HCT116 (cell line): ENCODE measurements around the gene SLC6A8. TPM values are rescaled to one million over a fixed set of nuclear protein-coding genes. Genes with fewer than 3 reads are reported as not detected.

ENCODE experiments used
- ATAC-seq: fragments of 200-7000 bp; cut with Tn5 transposase; 2 replicates; pipeline ENCODE4 v1.9.1; 2020; ENCODE audit warnings: mild to moderate bottlenecking, moderate library complexity
- BruUV-seq: library from RNA; stranded (reverse); fragments of 400-500 nt; replicated peaks from 2 replicates; lab custom pipeline; 2021; lab: Mats Ljungman, UMichigan
- CTCF ChIA-PET: fragments of 300-600 bp; sonication (Branson Sonifier 250); formaldehyde crosslinking; loops from one replicate; lab custom pipeline; 2021; ENCODE audit warnings: antibody characterized with exemption; lab: Charles Lee
- POLR2A ChIA-PET: fragments of 300-600, 350-600 bp; sonication (Branson Sonifier 250); formaldehyde crosslinking; loops from one replicate; lab custom pipeline; 2021; ENCODE audit warnings: antibody characterized with exemption; lab: Charles Lee
- RAD21 ChIA-PET, 2 experiments: fragments of 300-600 bp; sonication (Branson Sonifier 250); formaldehyde crosslinking; loops; one replicate each; lab custom pipeline; 2023; ENCODE audit warnings: low total read pairs in 2 of 2; ENCODE audit not compliant: uncharacterized antibody in 2 of 2, unreplicated experiment in 2 of 2, low non-redundant PET in 1 of 2; lab: Charles Lee
- DNase-seq: peaks from one replicate; pipeline ENCODE4 v3.0.0-alpha.2; 2010; ENCODE audit warnings: low read depth, low spot score
- H2AFZ ChIP-seq: fragments of 200-600 bp; shearing (Covaris generic), sonication (generic); 2 replicates; pipeline ENCODE4 v1.6.1; 2017; ENCODE audit warnings: low read depth, mixed run types, mixed read lengths, antibody characterized with exemption, low read length; ENCODE audit not compliant: poor library complexity, severe bottlenecking
- H3K27ac ChIP-seq: 2 replicates; pipeline ENCODE4 v1.5.1; 2012; ENCODE audit warnings: low read depth, low read length
- H3K27me3 ChIP-seq: fragments of 200-600 bp; sonication (generic); 2 replicates; pipeline ENCODE4 v1.6.1; 2016; ENCODE audit warnings: mixed run types, low read length, mixed read lengths; ENCODE audit not compliant: insufficient read depth
- H3K36me3 ChIP-seq, 2 experiments: fragments of 200-500 bp in 1 of 2; fragments of 200-600 bp in 1 of 2; sonication (Bioruptor generic) in 1 of 2; sonication (generic) in 1 of 2; 2 replicates each; pipeline versions ENCODE4 v1.5.1 to v1.6.1; 2014 to 2016; ENCODE audit warnings: low read length in 2 of 2, inconsistent platforms in 1 of 2, mixed read lengths in 1 of 2, mixed run types in 1 of 2; ENCODE audit not compliant: insufficient read depth in 2 of 2, control insufficient read depth in 1 of 2
- H3K4me1 ChIP-seq, 2 experiments: fragments of 200-600 bp in 1 of 2; sonication (generic) in 1 of 2; 2 replicates each; pipeline versions ENCODE4 v1.5.1 to v1.6.1; 2012 to 2017; ENCODE audit warnings: low read length in 2 of 2, inconsistent platforms in 1 of 2, mild to moderate bottlenecking in 1 of 2, mixed read lengths in 1 of 2, mixed run types in 1 of 2, moderate library complexity in 1 of 2; ENCODE audit not compliant: insufficient read depth in 2 of 2, control insufficient read depth in 1 of 2
- H3K4me2 ChIP-seq: fragments of 200-600 bp; sonication (generic); 2 replicates; pipeline ENCODE4 v1.6.1; 2017; ENCODE audit warnings: mixed run types, low read length, mixed read lengths
- H3K4me3 ChIP-seq, 2 experiments: fragments of 200-600 bp in 1 of 2; sonication (generic) in 1 of 2; replicated peaks in 1 of 2; 2 replicates each; pipeline ENCODE4 v1.5.1; 2011 to 2016; ENCODE audit warnings: low read length in 2 of 2, control low read depth in 1 of 2, low read depth in 1 of 2, mild to moderate bottlenecking in 1 of 2, mixed read lengths in 1 of 2, mixed run types in 1 of 2
- H3K79me2 ChIP-seq: fragments of 200-600 bp; sonication (generic); 2 replicates; pipeline ENCODE4 v1.6.1; 2017; ENCODE audit warnings: mild to moderate bottlenecking, mixed run types, low read length, moderate library complexity, mixed read lengths; ENCODE audit not compliant: insufficient read depth
- H3K9ac ChIP-seq: fragments of 200-600 bp; sonication (generic); 2 replicates; pipeline ENCODE4 v1.6.1; 2016; ENCODE audit warnings: low read length, mixed read lengths
- H3K9me2 ChIP-seq: fragments of 200-600 bp; sonication (generic), shearing (Covaris generic); 2 replicates; pipeline ENCODE4 v1.6.1; 2017; ENCODE audit warnings: mixed run types, mild to moderate bottlenecking, moderate library complexity; ENCODE audit not compliant: insufficient read depth
- H3K9me3 ChIP-seq, 2 experiments: fragments of 200-500 bp in 1 of 2; fragments of 200-600 bp in 1 of 2; sonication (Bioruptor generic) in 1 of 2; sonication (generic) in 1 of 2; 2 replicates each; pipeline ENCODE4 v1.6.1; 2014 to 2017; ENCODE audit warnings: low read length in 2 of 2, mixed read lengths in 2 of 2, inconsistent platforms in 1 of 2, low read depth in 1 of 2, mild to moderate bottlenecking in 1 of 2, mixed run types in 1 of 2, moderate library complexity in 1 of 2; ENCODE audit not compliant: control insufficient read depth in 1 of 2, insufficient read depth in 1 of 2
- H4K20me1 ChIP-seq: fragments of 200-600 bp; sonication (generic), shearing (Covaris generic); 2 replicates; pipeline ENCODE4 v1.6.1; 2017; ENCODE audit warnings: mixed run types, mild to moderate bottlenecking, moderate library complexity; ENCODE audit not compliant: insufficient read depth
- ATF3 ChIP-seq: IDR thresholded peaks from 2 replicates; pipeline ENCODE4 v1.6.1; 2012
- CBX3 ChIP-seq: IDR thresholded peaks from 2 replicates; pipeline ENCODE4 v1.6.1; 2012; ENCODE audit warnings: low read depth
- CEBPB ChIP-seq: IDR thresholded peaks from 2 replicates; pipeline ENCODE4 v1.6.1; 2012; ENCODE audit warnings: low read depth
- CTCF ChIP-seq, 3 experiments: fragments of 200-600 bp in 1 of 3; sonication (generic) in 1 of 3; IDR thresholded peaks in 2 of 3; conservative IDR thresholded peaks in 1 of 3; 2 replicates each; pipeline ENCODE4 v1.5.1; 2012 to 2017; ENCODE audit warnings: low read depth in 2 of 3, low read length in 2 of 3, antibody characterized with exemption in 1 of 3, borderline replicate concordance in 1 of 3, control low read depth in 1 of 3, mild to moderate bottlenecking in 1 of 3, mixed read lengths in 1 of 3, mixed run types in 1 of 3, moderate library complexity in 1 of 3; ENCODE audit not compliant: insufficient read depth in 1 of 3
- EZH2phosphoT487 ChIP-seq: fragments of 200-600 bp; IDR thresholded peaks from 2 replicates; pipeline ENCODE4 v1.6.1; 2018; ENCODE audit warnings: antibody characterized with exemption, borderline replicate concordance
- FOSL1 ChIP-seq: IDR thresholded peaks from 2 replicates; pipeline ENCODE4 v1.6.1; 2012; ENCODE audit warnings: low read depth
- MAX ChIP-seq: IDR thresholded peaks from 2 replicates; pipeline ENCODE4 v1.6.1; 2012
- POLR2A ChIP-seq: IDR thresholded peaks from 2 replicates; pipeline ENCODE4 v1.7.0; 2011; ENCODE audit warnings: borderline replicate concordance; ENCODE audit not compliant: insufficient read depth, insufficient read length; ENCODE audit errors: extremely low read depth
- POLR2AphosphoS5 ChIP-seq: IDR thresholded peaks from 2 replicates; pipeline ENCODE4 v1.6.1; 2011; ENCODE audit warnings: mild to moderate bottlenecking, low read depth, low read length, moderate library complexity
- RAD21 ChIP-seq: IDR thresholded peaks from 2 replicates; pipeline ENCODE4 v1.6.1; 2012; ENCODE audit warnings: low read depth, mild to moderate bottlenecking
- SIN3A ChIP-seq: IDR thresholded peaks from 2 replicates; pipeline ENCODE4 v1.6.1; 2012; ENCODE audit warnings: low read depth
- SP1 ChIP-seq: IDR thresholded peaks from 2 replicates; pipeline ENCODE4 v1.6.1; 2012; ENCODE audit warnings: low read depth
- SRF ChIP-seq: IDR thresholded peaks from 2 replicates; pipeline ENCODE4 v1.6.1; 2012; ENCODE audit warnings: low read depth
- YY1 ChIP-seq: IDR thresholded peaks from 2 replicates; pipeline ENCODE4 v1.6.1; 2011; ENCODE audit warnings: low read length, low read depth, moderate library complexity, mild to moderate bottlenecking; ENCODE audit not compliant: insufficient replicate concordance; ENCODE audit errors: extremely low read depth
- ZBTB33 ChIP-seq: IDR thresholded peaks from 2 replicates; pipeline ENCODE4 v1.6.1; 2011; ENCODE audit warnings: mild to moderate bottlenecking, low read length, moderate library complexity; ENCODE audit not compliant: insufficient replicate concordance; ENCODE audit errors: extremely low read depth
- ZNF274 ChIP-seq: fragments of 200-500 bp; sonication (Bioruptor generic); IDR thresholded peaks from 2 replicates; pipeline ENCODE4 v1.6.1; 2014; ENCODE audit warnings: mild to moderate bottlenecking, low read depth, low read length, inconsistent platforms
- intact Hi-C: fragments of 100-400 bp; cut with micrococcal nuclease; formaldehyde crosslinking; loops from 2 replicates; pipeline ENCODE4 v1.10.0; 2022
- total RNA-seq: library from RNA; stranded (reverse); gene quantifications from one replicate; pipeline ENCODE4 v1.2.1, GENCODE V29; 2021; ENCODE audit not compliant: unreplicated experiment

The SLC6A8 gene
- total RNA-seq, 1 experiment from 2014 or later, result 101 TPM

- TF ChIP-seq SIN3A, result no peak
- no peak for TF ChIP-seq POLR2AphosphoS5
- no peak for TF ChIP-seq POLR2A
- no peak for TF ChIP-seq YY1
- no peak for TF ChIP-seq RAD21
- TF ChIP-seq MAX, result no peak
- no peak for TF ChIP-seq SP1
- TF ChIP-seq CTCF (IDR thresholded peaks at IDR 0.05 in 2 of 3, conservative IDR thresholded peaks at IDR 0.05 in 1 of 3; ENCODE audit: borderline replicate concordance in 1 of 3, insufficient read depth in 1 of 3, low read depth in 2 of 3, low read length in 2 of 3), result no peak
- TF ChIP-seq, all 23 proteins: peak for 0
These were observed 14.8 kb downstream of the SLC6A8 start (continued) for GRCh38 chrX:153702336-153703035.

- no peaks in the 10 kb centered on the region for H3K9me3 ChIP-seq
- ATAC-seq (no peak), DNase-seq (no peak)
- H3K4me2 ChIP-seq, result no peak overlapping the region
- no peak overlapping the region for H2AFZ ChIP-seq
- ChIA-PET POLR2A (no interaction called here), RAD21 (no interaction called here), CTCF (no interaction called here)
- no peak overlapping the region for H3K27ac ChIP-seq
- H3K4me3 ChIP-seq, result no peak overlapping the region
- no peaks in the 10 kb centered on the region for H3K4me1 ChIP-seq
- H3K79me2 ChIP-seq, result peaks cover 11% of the 10 kb centered on the region; the same call in 1 of the 2 replicates
- no peaks in the 10 kb centered on the region for H4K20me1 ChIP-seq
- no peaks in the 10 kb centered on the region for H3K9me2 ChIP-seq
- H3K9ac ChIP-seq, result no peak overlapping the region
- intact Hi-C loops, result no loop called here
- H3K27me3 ChIP-seq, result no peaks in the 10 kb centered on the region
- no peaks in the 10 kb centered on the region; a peak in 1 of 4 replicates for H3K36me3 ChIP-seq
- BruUV-seq, result no TSS peak
- TF ChIP-seq EZH2phosphoT487, result no peak
- no peak for TF ChIP-seq ZBTB33
- no peak for TF ChIP-seq ATF3
- no peak for TF ChIP-seq FOSL1
- TF ChIP-seq CTCF (IDR thresholded peaks at IDR 0.05 in 2 of 3, conservative IDR thresholded peaks at IDR 0.05 in 1 of 3; ENCODE audit: borderline replicate concordance in 1 of 3, insufficient read depth in 1 of 3, low read depth in 2 of 3, low read length in 2 of 3), result no peak
- no peak for TF ChIP-seq CEBPB
- TF ChIP-seq MAX, result no peak
- TF ChIP-seq ZNF274, result no peak
- TF ChIP-seq CBX3, result no peak
- TF ChIP-seq POLR2AphosphoS5, result no peak
- no peak for TF ChIP-seq SRF
These were observed 15.3 kb downstream of the SLC6A8 start for GRCh38 chrX:153703036-153703370.
